Muscle layer of duodenum (tissue), 2 donors: ENCODE results near the gene FBXO44.
"Not testable (repeated sequence)": the region's sequence is repeated elsewhere in the genome, so short reads cannot be mapped to it uniquely, and the experiment has no call there.

Source experiments
- H3K27ac ChIP-seq: one replicate; pipeline ENCODE4 v1.7.0; 2013; ENCODE audit warnings: mild to moderate bottlenecking, low read length
- H3K27me3 ChIP-seq: one replicate; pipeline ENCODE4 v1.7.0; 2013; ENCODE audit warnings: low read depth, mild to moderate bottlenecking, control low read depth, low read length
- H3K36me3 ChIP-seq, 2 donors: one replicate each; pipeline ENCODE4 v1.7.0; 2013; ENCODE audit warnings: low read length in 2 of 2, control low read depth in 1 of 2, mild to moderate bottlenecking in 1 of 2; ENCODE audit not compliant: insufficient read depth in 2 of 2, control insufficient read depth in 1 of 2
- H3K4me1 ChIP-seq, 2 donors: one replicate each; pipeline ENCODE4 v1.7.0; 2013; ENCODE audit warnings: low read length in 2 of 2, mild to moderate bottlenecking in 2 of 2, control low read depth in 1 of 2, moderate library complexity in 1 of 2; ENCODE audit not compliant: insufficient read depth in 2 of 2, control insufficient read depth in 1 of 2
- H3K4me3 ChIP-seq, 2 donors: one replicate each; pipeline ENCODE4 v1.7.0; 2013; ENCODE audit warnings: low read length in 2 of 2, low read depth in 1 of 2, mild to moderate bottlenecking in 1 of 2
- H3K9me3 ChIP-seq, 2 donors: one replicate each; pipeline ENCODE4 v1.7.0; 2013; ENCODE audit warnings: low read length in 2 of 2, control low read depth in 1 of 2, mild to moderate bottlenecking in 1 of 2; ENCODE audit not compliant: control insufficient read depth in 1 of 2
- donor health status: healthy.

The FBXO44 gene

GRCh38 chr1:11654137-11654938 is at the start of gene FBXO44, which contains the start of gene FBXO2:
Gene FBXO44 (plus strand): TSS chr1:11654877. CDS start chr1:11655836, 959 bp downstream.
Gene FBXO2 (minus strand): TSS chr1:11654429. CDS start chr1:11654340, 89 bp downstream.
- Histone ChIP-seq H3K4me1 (peaks cover 4 to 26% of the 10 kb centered on the region in 2 donors), H3K27ac (no peak within 1 kb of the TSS), H3K36me3 (peaks cover 3 to 6% of the 10 kb centered on the region in 2 donors), H3K4me3 (peak within 1 kb of the TSS; percentile 53 to 59), H3K9me3 (no peaks in the 10 kb centered on the region), H3K27me3 (peaks cover 6% of the 10 kb centered on the region)

- Histone ChIP-seq H3K27ac (no peak overlapping the region), H3K36me3 (no peaks in the 10 kb centered on the region), H3K9me3 (peaks cover 0 to 3% of the 10 kb centered on the region in 2 donors), H3K4me1 (no peaks in the 10 kb centered on the region), H3K4me3 (no peak overlapping the region), H3K27me3 (peaks cover 4% of the 10 kb centered on the region)
Observed at GRCh38 chr1:11606775-11607174, 47.9 kb upstream of the FBXO44 start.

GRCh38 chr1:11608596-11609130 is 46.0 kb upstream of the FBXO44 start:
- H3K27me3 ChIP-seq, H3K36me3 ChIP-seq, H3K4me3 ChIP-seq, H3K27ac ChIP-seq, H3K9me3 ChIP-seq, H3K4me1 ChIP-seq: not testable (repeated sequence)

GRCh38 chr1:11609378-11609777 is 45.3 kb upstream of the FBXO44 start:
- not testable (repeated sequence) for H3K4me1 ChIP-seq, H3K9me3 ChIP-seq, H3K27me3 ChIP-seq, H3K27ac ChIP-seq, H3K36me3 ChIP-seq, H3K4me3 ChIP-seq

- peaks cover 3% of the 10 kb centered on the region for H3K27me3 ChIP-seq
- H3K4me3 ChIP-seq, result no peak overlapping the region
- no peak overlapping the region for H3K27ac ChIP-seq
- no peaks in the 10 kb centered on the region for H3K36me3 ChIP-seq
- no peaks in the 10 kb centered on the region for H3K4me1 ChIP-seq
- peaks cover 0 to 3% of the 10 kb centered on the region in 2 donors for H3K9me3 ChIP-seq
Observed at GRCh38 chr1:11610629-11611180, 44.0 kb upstream of the FBXO44 start.

- Histone ChIP-seq H3K9me3 (no peaks in the 10 kb centered on the region), H3K27me3 (peaks cover 3% of the 10 kb centered on the region), H3K4me1 (no peaks in the 10 kb centered on the region), H3K4me3 (no peak overlapping the region), H3K36me3 (no peaks in the 10 kb centered on the region), H3K27ac (no peak overlapping the region)
Observed at GRCh38 chr1:11611638-11612327, 42.9 kb upstream of the FBXO44 start.

GRCh38 chr1:11613347-11613746 is 41.3 kb upstream of the FBXO44 start:
- H3K36me3 ChIP-seq, result no peaks in the 10 kb centered on the region
- H3K4me3 ChIP-seq, result no peak overlapping the region

GRCh38 chr1:11615090-11615489 is 39.6 kb upstream of the FBXO44 start:
- no peaks in the 10 kb centered on the region for H3K4me1 ChIP-seq
- H3K4me3 ChIP-seq, result no peak overlapping the region
- H3K27ac ChIP-seq, result no peak overlapping the region
- H3K9me3 ChIP-seq, result no peaks in the 10 kb centered on the region
- H3K27me3 ChIP-seq, result peaks cover 3% of the 10 kb centered on the region
- no peaks in the 10 kb centered on the region for H3K36me3 ChIP-seq

More at GRCh38 chr1:11613347-11613746, 41.3 kb upstream of the FBXO44 start:
- no peaks in the 10 kb centered on the region for H3K4me1 ChIP-seq
- H3K9me3 ChIP-seq, result no peaks in the 10 kb centered on the region
- peaks cover 3% of the 10 kb centered on the region for H3K27me3 ChIP-seq
- no peak overlapping the region for H3K27ac ChIP-seq

GRCh38 chr1:11616766-11617165 is 37.9 kb upstream of the FBXO44 start:
- peaks cover 7% of the 10 kb centered on the region for H3K27me3 ChIP-seq
- H3K36me3 ChIP-seq, result no peaks in the 10 kb centered on the region
- H3K4me3 ChIP-seq, result no peak overlapping the region
- H3K4me1 ChIP-seq, result no peaks in the 10 kb centered on the region
- no peak overlapping the region for H3K27ac ChIP-seq
- no peaks in the 10 kb centered on the region for H3K9me3 ChIP-seq

GRCh38 chr1:11617314-11617713 is 37.4 kb upstream of the FBXO44 start:
- H3K4me3 ChIP-seq, result no peak overlapping the region
- no peaks in the 10 kb centered on the region for H3K9me3 ChIP-seq
- peaks cover 7% of the 10 kb centered on the region for H3K27me3 ChIP-seq
- no peaks in the 10 kb centered on the region for H3K36me3 ChIP-seq
- no peak overlapping the region for H3K27ac ChIP-seq
- H3K4me1 ChIP-seq, result no peaks in the 10 kb centered on the region

GRCh38 chr1:11617741-11618140 is 36.9 kb upstream of the FBXO44 start:
- H3K4me3 ChIP-seq, result no peak overlapping the region
- H3K27ac ChIP-seq, result no peak overlapping the region
- H3K27me3 ChIP-seq, result peaks cover 7% of the 10 kb centered on the region
- no peaks in the 10 kb centered on the region for H3K9me3 ChIP-seq
- no peaks in the 10 kb centered on the region for H3K36me3 ChIP-seq
- no peaks in the 10 kb centered on the region for H3K4me1 ChIP-seq
